Measurements from ENCODE around the gene TTC28.

TTC28 gene

DNA sequence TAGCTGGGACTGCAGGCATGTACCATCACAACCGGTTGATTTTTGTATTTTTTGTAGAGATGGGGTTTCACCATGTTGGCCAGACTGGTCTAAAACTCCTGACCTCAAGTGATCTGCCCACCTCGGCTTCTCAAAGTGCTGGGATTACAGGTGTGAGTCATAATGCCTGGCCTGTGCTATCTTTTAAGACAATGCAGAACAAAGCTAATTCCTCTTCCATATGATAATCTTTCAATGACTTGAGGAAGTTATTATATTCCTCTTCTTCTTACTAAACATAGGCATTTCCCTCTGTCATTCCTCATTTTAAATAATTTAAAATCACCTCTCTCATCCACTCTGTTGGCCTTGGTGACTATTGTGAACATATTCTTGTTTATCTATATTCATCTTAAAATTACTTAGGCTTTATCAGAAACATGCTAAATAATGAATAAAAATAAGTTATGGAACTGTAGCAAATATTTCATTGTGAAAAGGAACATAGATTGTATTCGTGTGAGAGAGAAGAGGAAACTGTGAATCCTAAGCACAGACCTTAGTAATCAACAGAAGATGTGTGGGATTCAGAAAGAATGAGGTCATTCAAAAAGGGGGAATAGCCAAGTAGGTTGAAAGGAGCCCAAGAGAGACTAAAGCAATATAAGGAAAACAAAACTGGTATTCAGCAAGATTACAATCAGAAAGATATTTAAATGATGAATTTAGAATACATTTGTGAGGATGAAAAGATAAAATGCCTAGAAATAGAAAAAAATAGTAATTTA, 269.4 kb downstream of the TTC28 start:
- TF ChIP-seq NFIC (IDR thresholded peaks at IDR 0.05) (no peak), TAF1 (IDR thresholded peaks at IDR 0.05; ENCODE audit: low read depth) (no peak), CREB1 (IDR thresholded peaks at IDR 0.05; ENCODE audit: low read depth) (no peak), ZBTB7A (IDR thresholded peaks at IDR 0.05; ENCODE audit: low read depth) (no peak)
- TF ChIP-seq, protein P1, sequence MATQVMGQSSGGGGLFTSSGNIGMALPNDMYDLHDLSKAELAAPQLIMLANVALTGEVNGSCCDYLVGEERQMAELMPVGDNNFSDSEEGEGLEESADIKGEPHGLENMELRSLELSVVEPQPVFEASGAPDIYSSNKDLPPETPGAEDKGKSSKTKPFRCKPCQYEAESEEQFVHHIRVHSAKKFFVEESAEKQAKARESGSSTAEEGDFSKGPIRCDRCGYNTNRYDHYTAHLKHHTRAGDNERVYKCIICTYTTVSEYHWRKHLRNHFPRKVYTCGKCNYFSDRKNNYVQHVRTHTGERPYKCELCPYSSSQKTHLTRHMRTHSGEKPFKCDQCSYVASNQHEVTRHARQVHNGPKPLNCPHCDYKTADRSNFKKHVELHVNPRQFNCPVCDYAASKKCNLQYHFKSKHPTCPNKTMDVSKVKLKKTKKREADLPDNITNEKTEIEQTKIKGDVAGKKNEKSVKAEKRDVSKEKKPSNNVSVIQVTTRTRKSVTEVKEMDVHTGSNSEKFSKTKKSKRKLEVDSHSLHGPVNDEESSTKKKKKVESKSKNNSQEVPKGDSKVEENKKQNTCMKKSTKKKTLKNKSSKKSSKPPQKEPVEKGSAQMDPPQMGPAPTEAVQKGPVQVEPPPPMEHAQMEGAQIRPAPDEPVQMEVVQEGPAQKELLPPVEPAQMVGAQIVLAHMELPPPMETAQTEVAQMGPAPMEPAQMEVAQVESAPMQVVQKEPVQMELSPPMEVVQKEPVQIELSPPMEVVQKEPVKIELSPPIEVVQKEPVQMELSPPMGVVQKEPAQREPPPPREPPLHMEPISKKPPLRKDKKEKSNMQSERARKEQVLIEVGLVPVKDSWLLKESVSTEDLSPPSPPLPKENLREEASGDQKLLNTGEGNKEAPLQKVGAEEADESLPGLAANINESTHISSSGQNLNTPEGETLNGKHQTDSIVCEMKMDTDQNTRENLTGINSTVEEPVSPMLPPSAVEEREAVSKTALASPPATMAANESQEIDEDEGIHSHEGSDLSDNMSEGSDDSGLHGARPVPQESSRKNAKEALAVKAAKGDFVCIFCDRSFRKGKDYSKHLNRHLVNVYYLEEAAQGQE (IDR thresholded peaks at IDR 0.05; ENCODE audit: low read depth): no peak

DNA sequence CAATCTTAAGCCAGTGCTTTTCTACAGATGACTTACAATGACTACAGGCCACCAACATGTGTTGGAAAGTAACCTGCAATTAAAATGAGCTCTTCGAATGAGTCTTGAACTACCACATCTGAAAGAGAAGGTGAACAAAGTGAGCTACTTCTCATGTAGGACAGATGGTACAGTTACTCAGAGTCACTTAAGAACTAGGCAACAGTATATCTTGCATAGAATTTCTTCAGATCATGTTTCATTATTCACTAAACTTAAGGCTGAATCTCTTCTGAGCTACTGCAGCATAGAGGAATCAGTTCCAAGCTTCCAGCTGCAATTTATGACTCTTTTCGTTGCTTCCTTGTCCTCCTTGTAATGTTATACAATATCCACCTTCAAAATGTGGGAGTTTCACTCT, 270.9 kb downstream of the TTC28 start:
- TF ChIP-seq RAD21 (IDR thresholded peaks at IDR 0.05; ENCODE audit: low read depth): no peak
- TF ChIP-seq, protein P2, sequence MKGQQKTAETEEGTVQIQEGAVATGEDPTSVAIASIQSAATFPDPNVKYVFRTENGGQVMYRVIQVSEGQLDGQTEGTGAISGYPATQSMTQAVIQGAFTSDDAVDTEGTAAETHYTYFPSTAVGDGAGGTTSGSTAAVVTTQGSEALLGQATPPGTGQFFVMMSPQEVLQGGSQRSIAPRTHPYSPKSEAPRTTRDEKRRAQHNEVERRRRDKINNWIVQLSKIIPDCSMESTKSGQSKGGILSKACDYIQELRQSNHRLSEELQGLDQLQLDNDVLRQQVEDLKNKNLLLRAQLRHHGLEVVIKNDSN (IDR thresholded peaks at IDR 0.05): no peak

DNA sequence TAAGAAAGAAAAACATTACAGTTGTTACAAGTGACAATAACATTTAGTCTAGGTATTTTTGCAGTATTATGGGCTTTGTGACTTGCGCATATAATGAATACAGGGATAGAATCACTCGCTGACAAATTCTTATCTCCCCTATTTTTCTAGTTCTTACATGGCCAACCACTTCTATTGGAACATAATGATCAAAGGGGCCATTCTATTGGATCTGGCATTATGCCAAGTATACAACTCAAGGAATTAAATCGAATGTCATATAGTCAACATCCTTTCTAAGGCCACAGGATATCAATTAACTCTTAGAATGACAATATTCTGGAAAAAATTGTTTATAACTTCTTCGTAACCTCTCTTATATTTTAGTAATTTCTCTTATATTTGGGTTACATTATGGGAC, 272.0 kb downstream of the TTC28 start:
- TF ChIP-seq EP300 (IDR thresholded peaks at IDR 0.05; ENCODE audit: borderline replicate concordance) (no peak), EGR1 (IDR thresholded peaks at IDR 0.05) (no peak), CEBPB (IDR thresholded peaks at IDR 0.05) (no peak), NFIC (IDR thresholded peaks at IDR 0.05) (peak; percentile 45), FOXM1 (IDR thresholded peaks at IDR 0.05; ENCODE audit: borderline replicate concordance, low read depth) (no peak)

DNA sequence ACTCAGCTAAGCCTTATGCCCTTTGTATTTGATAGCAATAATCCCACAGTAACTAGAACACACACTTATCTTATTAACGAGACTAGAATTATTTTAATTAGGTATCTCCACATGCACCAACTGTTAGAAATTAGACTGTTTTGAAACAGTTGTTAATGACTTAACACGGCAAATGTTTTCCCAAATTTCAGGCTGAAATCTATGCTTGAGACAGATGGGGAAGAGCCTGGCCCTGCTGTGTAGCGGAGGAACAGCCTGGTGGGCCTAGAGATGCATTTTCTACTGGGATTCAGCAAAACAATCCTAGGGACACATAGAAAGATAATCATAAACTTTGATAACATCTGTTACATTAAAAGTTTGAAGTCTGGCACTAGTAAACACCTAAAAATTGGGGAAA, 273.4 kb downstream of the TTC28 start:
- TF ChIP-seq, protein P3, sequence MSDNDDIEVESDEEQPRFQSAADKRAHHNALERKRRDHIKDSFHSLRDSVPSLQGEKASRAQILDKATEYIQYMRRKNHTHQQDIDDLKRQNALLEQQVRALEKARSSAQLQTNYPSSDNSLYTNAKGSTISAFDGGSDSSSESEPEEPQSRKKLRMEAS (IDR thresholded peaks at IDR 0.05): no peak
- TF ChIP-seq RAD21 (IDR thresholded peaks at IDR 0.05; ENCODE audit: low read depth) (no peak), EP300 (IDR thresholded peaks at IDR 0.05; ENCODE audit: borderline replicate concordance) (no peak), CEBPB (IDR thresholded peaks at IDR 0.05) (no peak), YY1 (IDR thresholded peaks at IDR 0.05; ENCODE audit: low read depth) (no peak), NFIC (IDR thresholded peaks at IDR 0.05) (no peak), TAF1 (IDR thresholded peaks at IDR 0.05; ENCODE audit: low read depth) (no peak), TCF12 (IDR thresholded peaks at IDR 0.05; ENCODE audit: low read depth) (no peak), FOXM1 (IDR thresholded peaks at IDR 0.05; ENCODE audit: borderline replicate concordance, low read depth) (no peak), ZBTB7A (IDR thresholded peaks at IDR 0.05; ENCODE audit: low read depth) (no peak), TEAD4 (IDR thresholded peaks at IDR 0.05) (no peak)
- TF ChIP-seq, protein P1 (IDR thresholded peaks at IDR 0.05; ENCODE audit: low read depth): no peak

DNA sequence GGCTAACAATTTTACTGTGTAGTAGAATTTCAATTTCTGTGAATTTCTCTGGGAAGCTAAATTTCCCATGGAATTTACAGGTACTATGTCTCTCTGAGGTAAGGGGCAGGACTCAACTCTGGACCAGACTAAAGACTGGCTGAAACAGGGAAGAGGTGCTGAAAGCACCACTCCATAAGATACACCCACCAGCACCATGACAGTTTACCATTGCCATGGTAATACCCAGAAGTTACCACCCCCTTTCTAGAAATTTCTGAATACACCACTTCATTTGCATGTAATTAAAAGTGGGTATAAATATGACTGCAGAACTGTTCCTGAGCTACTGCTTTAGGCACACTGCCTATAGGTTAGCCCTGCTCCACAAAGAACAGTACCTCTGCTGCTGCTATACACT, 274.1 kb downstream of the TTC28 start:
- TF ChIP-seq RAD21 (IDR thresholded peaks at IDR 0.05; ENCODE audit: low read depth): no peak
- TF ChIP-seq, protein P2 (IDR thresholded peaks at IDR 0.05): no peak
- TF ChIP-seq, protein P1 (IDR thresholded peaks at IDR 0.05; ENCODE audit: low read depth): no peak
- TF ChIP-seq EGR1 (IDR thresholded peaks at IDR 0.05): no peak

DNA sequence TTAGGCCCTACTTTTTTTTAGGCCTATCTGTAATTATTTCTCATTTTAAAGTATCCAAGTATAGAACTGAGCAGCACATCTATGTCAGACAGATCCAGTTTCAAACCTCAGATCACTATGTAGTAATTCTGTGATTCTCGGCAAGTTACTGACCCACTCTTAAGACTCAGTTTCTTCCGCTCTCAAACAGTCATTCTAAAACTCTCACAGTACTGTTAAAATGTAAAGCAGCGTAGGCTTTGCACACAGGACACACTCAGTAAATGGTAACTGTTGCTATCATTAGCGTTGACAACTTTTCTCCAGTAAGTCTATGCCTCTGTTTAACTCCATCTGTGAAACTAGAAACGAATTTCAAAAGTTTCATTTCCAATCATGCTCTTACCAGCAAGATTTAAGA, 277.1 kb downstream of the TTC28 start:
- TF ChIP-seq RAD21 (IDR thresholded peaks at IDR 0.05; ENCODE audit: low read depth) (no peak), FOXM1 (IDR thresholded peaks at IDR 0.05; ENCODE audit: borderline replicate concordance, low read depth) (no peak), CREB1 (IDR thresholded peaks at IDR 0.05; ENCODE audit: low read depth) (no peak), YY1 (IDR thresholded peaks at IDR 0.05; ENCODE audit: low read depth) (no peak), ZBTB7A (IDR thresholded peaks at IDR 0.05; ENCODE audit: low read depth) (no peak), TEAD4 (IDR thresholded peaks at IDR 0.05) (no peak)
- TF ChIP-seq, protein P3 (IDR thresholded peaks at IDR 0.05): no peak
